K562 (cell line): ENCODE measurements around the gene RAB25. TPM values are rescaled to one million over a fixed set of nuclear protein-coding genes. Genes with fewer than 3 reads are reported as not detected.

Experiments
- CEBPG ChIP-seq, 3 experiments: fragments of 200-800 bp in 1 of 3; sonication (Bioruptor generic) in 1 of 3; sonication (generic) in 1 of 3; formaldehyde crosslinking in 1 of 3; IDR thresholded peaks in 2 of 3; conservative IDR thresholded peaks in 1 of 3; 2 replicates each; pipeline versions ENCODE4 v1.6.1 to v1.8.0; 2016 to 2022; ENCODE audit warnings: missing compliant biosample characterization in 2 of 3, missing genetic modification characterization in 2 of 3, mild to moderate bottlenecking in 1 of 3, missing genetic modification reagents in 1 of 3
- KLF10 ChIP-seq: fragments of 250-450 bp; sonication (Bioruptor Pico); IDR thresholded peaks from 2 replicates; pipeline ENCODE4 v1.6.1; 2021; ENCODE audit warnings: matching md5 sums
- polyA plus RNA-seq, 8 experiments: library from polyadenylated mRNA; depleted of rRNA in 4 of 8; stranded (reverse) in 5 of 8; unstranded in 3 of 8; fragments of >200 nt; fragmentation: Nextera tagmentation in 2 of 8; fragmentation: Illumina TruSeq in 1 of 8; extraction: Ambion mirVana in 2 of 8; extraction: Trizol in 1 of 8; gene quantifications; 2 replicates each; pipeline versions ENCODE4 v1.2.1 to v1.2.3, GENCODE V29; 2011 to 2014; ENCODE audit warnings: inconsistent platforms in 1 of 8, missing spikeins in 1 of 8
- total RNA-seq, 7 experiments: library from RNA; depleted of rRNA in 6 of 7; stranded (reverse); fragments of >200 nt in 6 of 7; fragmentation: Illumina TruSeq in 2 of 7; extraction: Trizol in 2 of 7; gene quantifications; 2 replicates each; pipeline versions ENCODE4 v1.2.1 to v1.2.3, GENCODE V29; 2011 to 2021; ENCODE audit warnings: low replicate concordance in 1 of 7
- TF ChIP-seq, protein P1 (sequence below): fragments of 250-450 bp; sonication (Bioruptor Pico); IDR thresholded peaks from 2 replicates; pipeline ENCODE4 v1.4.0; 2020; ENCODE audit warnings: mild to moderate bottlenecking, moderate library complexity
- TF ChIP-seq, protein P2 (sequence below): fragments of 450-650 bp; formaldehyde crosslinking; IDR thresholded peaks from 2 replicates; pipeline ENCODE4 v1.4.0; 2022; ENCODE audit warnings: missing genetic modification characterization
- TF ChIP-seq, protein P3 (sequence below): fragments of 450-650 bp; IDR thresholded peaks from 2 replicates; pipeline ENCODE4 v1.7.1; 2018; ENCODE audit warnings: mild to moderate bottlenecking, low read depth; ENCODE audit not compliant: partially characterized antibody
- TF ChIP-seq, protein P4 (sequence below): fragments of 150-350 bp; IDR thresholded peaks from 2 replicates; pipeline ENCODE4 v1.6.1; 2014; ENCODE audit warnings: low read depth, mild to moderate bottlenecking, low read length, borderline replicate concordance

The RAB25 gene
- total and polyA plus RNA-seq, 9 of the 15 experiments (the other 6 are each of a cell fraction or from before 2014, with no cell fraction given) = 0.10 to 0.27 (median 0.13) TPM; not detected in 6

DNA sequence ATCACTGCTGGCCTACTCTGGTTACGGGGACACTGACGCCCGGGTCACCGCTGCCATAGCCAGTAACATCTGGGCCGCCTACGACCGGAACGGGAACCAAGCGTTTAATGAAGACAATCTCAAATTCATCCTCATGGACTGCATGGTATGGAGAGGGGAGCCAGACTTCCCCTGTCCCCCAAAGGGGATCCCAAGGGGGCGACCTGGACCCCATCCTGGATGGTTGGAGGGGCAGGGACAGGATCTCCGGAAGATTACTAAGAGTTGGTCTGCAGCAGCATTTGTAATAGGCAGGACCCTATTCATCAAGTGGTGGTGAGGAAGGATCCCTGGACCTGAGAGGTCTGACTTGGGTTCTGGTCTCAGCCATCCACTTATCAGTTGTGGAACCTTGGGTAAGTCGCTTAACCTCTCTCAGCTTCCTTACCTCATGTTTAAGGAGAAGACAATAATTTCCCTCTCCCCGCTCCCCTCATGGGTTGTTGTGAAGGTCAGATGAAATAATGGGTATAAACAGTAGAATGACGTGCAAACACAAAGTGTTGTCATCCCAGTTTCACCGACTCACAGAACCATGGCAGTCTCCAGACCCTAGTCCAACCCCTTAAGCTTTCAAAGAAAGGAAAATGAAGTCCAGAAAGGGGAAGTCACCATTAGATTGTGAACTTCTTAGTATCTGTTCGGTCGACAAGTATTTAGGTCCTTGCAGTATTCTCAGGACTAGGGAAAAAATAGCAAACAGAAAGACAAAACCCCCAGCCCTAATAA is 5.5 kb upstream of the RAB25 start (continued):
- TF ChIP-seq, protein P1, sequence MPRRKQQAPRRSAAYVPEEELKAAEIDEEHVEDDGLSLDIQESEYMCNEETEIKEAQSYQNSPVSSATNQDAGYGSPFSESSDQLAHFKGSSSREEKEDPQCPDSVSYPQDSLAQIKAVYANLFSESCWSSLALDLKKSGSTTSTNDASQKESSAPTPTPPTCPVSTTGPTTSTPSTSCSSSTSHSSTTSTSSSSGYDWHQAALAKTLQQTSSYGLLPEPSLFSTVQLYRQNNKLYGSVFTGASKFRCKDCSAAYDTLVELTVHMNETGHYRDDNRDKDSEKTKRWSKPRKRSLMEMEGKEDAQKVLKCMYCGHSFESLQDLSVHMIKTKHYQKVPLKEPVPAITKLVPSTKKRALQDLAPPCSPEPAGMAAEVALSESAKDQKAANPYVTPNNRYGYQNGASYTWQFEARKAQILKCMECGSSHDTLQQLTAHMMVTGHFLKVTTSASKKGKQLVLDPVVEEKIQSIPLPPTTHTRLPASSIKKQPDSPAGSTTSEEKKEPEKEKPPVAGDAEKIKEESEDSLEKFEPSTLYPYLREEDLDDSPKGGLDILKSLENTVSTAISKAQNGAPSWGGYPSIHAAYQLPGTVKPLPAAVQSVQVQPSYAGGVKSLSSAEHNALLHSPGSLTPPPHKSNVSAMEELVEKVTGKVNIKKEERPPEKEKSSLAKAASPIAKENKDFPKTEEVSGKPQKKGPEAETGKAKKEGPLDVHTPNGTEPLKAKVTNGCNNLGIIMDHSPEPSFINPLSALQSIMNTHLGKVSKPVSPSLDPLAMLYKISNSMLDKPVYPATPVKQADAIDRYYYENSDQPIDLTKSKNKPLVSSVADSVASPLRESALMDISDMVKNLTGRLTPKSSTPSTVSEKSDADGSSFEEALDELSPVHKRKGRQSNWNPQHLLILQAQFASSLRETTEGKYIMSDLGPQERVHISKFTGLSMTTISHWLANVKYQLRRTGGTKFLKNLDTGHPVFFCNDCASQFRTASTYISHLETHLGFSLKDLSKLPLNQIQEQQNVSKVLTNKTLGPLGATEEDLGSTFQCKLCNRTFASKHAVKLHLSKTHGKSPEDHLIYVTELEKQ (CRISPR knock-in tag) = no peak
- TF ChIP-seq, protein P2, sequence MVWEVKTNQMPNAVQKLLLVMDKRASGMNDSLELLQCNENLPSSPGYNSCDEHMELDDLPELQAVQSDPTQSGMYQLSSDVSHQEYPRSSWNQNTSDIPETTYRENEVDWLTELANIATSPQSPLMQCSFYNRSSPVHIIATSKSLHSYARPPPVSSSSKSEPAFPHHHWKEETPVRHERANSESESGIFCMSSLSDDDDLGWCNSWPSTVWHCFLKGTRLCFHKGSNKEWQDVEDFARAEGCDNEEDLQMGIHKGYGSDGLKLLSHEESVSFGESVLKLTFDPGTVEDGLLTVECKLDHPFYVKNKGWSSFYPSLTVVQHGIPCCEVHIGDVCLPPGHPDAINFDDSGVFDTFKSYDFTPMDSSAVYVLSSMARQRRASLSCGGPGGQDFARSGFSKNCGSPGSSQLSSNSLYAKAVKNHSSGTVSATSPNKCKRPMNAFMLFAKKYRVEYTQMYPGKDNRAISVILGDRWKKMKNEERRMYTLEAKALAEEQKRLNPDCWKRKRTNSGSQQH (CRISPR knock-in tag) = no peak
- TF ChIP-seq CEBPG (CRISPR knock-in tag; IDR thresholded peaks at IDR 0.05) (no peak), CEBPG (tag; conservative IDR thresholded peaks at IDR 0.05 in 1 of 2, IDR thresholded peaks at IDR 0.05 in 1 of 2) (no peak), KLF10 (CRISPR knock-in tag) (no peak)
- TF ChIP-seq, protein P3, sequence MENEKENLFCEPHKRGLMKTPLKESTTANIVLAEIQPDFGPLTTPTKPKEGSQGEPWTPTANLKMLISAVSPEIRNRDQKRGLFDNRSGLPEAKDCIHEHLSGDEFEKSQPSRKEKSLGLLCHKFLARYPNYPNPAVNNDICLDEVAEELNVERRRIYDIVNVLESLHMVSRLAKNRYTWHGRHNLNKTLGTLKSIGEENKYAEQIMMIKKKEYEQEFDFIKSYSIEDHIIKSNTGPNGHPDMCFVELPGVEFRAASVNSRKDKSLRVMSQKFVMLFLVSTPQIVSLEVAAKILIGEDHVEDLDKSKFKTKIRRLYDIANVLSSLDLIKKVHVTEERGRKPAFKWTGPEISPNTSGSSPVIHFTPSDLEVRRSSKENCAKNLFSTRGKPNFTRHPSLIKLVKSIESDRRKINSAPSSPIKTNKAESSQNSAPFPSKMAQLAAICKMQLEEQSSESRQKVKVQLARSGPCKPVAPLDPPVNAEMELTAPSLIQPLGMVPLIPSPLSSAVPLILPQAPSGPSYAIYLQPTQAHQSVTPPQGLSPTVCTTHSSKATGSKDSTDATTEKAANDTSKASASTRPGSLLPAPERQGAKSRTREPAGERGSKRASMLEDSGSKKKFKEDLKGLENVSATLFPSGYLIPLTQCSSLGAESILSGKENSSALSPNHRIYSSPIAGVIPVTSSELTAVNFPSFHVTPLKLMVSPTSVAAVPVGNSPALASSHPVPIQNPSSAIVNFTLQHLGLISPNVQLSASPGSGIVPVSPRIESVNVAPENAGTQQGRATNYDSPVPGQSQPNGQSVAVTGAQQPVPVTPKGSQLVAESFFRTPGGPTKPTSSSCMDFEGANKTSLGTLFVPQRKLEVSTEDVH = no peak
- TF ChIP-seq, protein P4, sequence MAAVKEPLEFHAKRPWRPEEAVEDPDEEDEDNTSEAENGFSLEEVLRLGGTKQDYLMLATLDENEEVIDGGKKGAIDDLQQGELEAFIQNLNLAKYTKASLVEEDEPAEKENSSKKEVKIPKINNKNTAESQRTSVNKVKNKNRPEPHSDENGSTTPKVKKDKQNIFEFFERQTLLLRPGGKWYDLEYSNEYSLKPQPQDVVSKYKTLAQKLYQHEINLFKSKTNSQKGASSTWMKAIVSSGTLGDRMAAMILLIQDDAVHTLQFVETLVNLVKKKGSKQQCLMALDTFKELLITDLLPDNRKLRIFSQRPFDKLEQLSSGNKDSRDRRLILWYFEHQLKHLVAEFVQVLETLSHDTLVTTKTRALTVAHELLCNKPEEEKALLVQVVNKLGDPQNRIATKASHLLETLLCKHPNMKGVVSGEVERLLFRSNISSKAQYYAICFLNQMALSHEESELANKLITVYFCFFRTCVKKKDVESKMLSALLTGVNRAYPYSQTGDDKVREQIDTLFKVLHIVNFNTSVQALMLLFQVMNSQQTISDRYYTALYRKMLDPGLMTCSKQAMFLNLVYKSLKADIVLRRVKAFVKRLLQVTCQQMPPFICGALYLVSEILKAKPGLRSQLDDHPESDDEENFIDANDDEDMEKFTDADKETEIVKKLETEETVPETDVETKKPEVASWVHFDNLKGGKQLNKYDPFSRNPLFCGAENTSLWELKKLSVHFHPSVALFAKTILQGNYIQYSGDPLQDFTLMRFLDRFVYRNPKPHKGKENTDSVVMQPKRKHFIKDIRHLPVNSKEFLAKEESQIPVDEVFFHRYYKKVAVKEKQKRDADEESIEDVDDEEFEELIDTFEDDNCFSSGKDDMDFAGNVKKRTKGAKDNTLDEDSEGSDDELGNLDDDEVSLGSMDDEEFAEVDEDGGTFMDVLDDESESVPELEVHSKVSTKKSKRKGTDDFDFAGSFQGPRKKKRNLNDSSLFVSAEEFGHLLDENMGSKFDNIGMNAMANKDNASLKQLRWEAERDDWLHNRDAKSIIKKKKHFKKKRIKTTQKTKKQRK = no peak
